Testis (tissue), 2 donors: ENCODE data around the gene CEBPG.

ENCODE experiments used
- POLR2A ChIP-seq: fragments of 450-650 bp; IDR thresholded peaks from one replicate; pipeline ENCODE4 v1.6.1; 2017; ENCODE audit warnings: antibody characterized with exemption, mild to moderate bottlenecking, moderate library complexity
- TF ChIP-seq, protein P1 (sequence below), 3 experiments: fragments of 450-650 bp in 2 of 3; fragments of 200-600 bp in 1 of 3; sonication (generic) in 1 of 3; IDR thresholded peaks; one replicate each; pipeline ENCODE4 v1.5.1; 2016 to 2019; ENCODE audit warnings: antibody characterized with exemption in 3 of 3, mild to moderate bottlenecking in 2 of 3, moderate library complexity in 1 of 3

DNA sequence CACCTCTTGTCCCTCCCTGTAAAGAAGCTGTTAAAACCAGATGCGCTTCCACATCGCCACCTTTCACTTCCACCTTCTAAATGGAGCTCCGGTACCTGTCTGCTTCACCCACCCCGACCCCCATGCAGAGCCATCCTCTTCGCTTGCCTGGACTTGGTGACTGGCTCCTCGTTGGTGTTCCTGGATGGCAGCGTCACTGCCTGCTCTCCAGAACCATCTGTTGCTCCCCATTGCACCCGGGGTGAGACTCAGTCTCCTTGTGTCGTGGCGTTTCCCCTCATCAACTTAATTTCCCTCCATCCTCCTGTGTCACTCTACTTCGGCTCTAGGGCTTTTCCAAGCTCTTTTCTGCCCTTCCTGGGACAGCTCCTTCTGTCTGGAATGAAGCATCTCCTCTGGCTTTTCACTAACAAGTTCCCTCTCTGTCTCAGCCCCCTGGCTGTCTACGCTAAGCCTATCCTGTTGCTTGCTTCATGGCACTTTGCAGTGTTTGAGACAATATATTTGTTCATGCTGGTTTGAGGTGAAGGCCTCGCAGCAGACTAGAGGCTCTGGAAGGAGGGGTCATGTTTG, 10.3 kb downstream of the CEBPG start:
- TF ChIP-seq, protein P1, sequence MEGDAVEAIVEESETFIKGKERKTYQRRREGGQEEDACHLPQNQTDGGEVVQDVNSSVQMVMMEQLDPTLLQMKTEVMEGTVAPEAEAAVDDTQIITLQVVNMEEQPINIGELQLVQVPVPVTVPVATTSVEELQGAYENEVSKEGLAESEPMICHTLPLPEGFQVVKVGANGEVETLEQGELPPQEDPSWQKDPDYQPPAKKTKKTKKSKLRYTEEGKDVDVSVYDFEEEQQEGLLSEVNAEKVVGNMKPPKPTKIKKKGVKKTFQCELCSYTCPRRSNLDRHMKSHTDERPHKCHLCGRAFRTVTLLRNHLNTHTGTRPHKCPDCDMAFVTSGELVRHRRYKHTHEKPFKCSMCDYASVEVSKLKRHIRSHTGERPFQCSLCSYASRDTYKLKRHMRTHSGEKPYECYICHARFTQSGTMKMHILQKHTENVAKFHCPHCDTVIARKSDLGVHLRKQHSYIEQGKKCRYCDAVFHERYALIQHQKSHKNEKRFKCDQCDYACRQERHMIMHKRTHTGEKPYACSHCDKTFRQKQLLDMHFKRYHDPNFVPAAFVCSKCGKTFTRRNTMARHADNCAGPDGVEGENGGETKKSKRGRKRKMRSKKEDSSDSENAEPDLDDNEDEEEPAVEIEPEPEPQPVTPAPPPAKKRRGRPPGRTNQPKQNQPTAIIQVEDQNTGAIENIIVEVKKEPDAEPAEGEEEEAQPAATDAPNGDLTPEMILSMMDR (IDR thresholded peaks at IDR 0.05) = no peak
- no peak for TF ChIP-seq POLR2A
